Breast epithelium (tissue), 4 donors: ENCODE measurements around the gene PROZ. TPM values are rescaled to one million over a fixed set of nuclear protein-coding genes. Genes with fewer than 3 reads are reported as not detected.

Source experiments
- DNase-seq, 2 donors: peaks; one replicate each; pipeline ENCODE4 v3.0.0-alpha.2; 2019; ENCODE audit warnings: low spot score in 2 of 2
- H3K27ac ChIP-seq, 2 donors: fragments of 200-600 bp; sonication (generic) in 1 of 2; one replicate each; pipeline ENCODE4 v1.5.1; 2016 to 2019; ENCODE audit warnings: mild to moderate bottlenecking in 1 of 2
- H3K27me3 ChIP-seq, 2 donors: fragments of 200-600 bp; sonication (generic) in 1 of 2; one replicate each; pipeline versions ENCODE4 v1.5.1 to v1.6.0; 2017 to 2019; ENCODE audit warnings: control low read depth in 1 of 2, mild to moderate bottlenecking in 1 of 2
- H3K36me3 ChIP-seq: fragments of 200-600 bp; one replicate; pipeline ENCODE4 v1.5.1; 2019
- H3K4me1 ChIP-seq, 2 donors: fragments of 200-600 bp; sonication (generic); one replicate each; pipeline ENCODE4 v1.5.1; 2016 to 2019; ENCODE audit warnings: control low read depth in 1 of 2
- H3K4me3 ChIP-seq, 3 donors: fragments of 200-600 bp; sonication (generic); 1 replicate in 2 of 3; 2 replicates in 1 of 3; pipeline ENCODE4 v1.5.1; 2016 to 2019; ENCODE audit warnings: mild to moderate bottlenecking in 3 of 3, moderate library complexity in 2 of 3
- H3K9me3 ChIP-seq, 2 donors: fragments of 200-600 bp; sonication (generic) in 1 of 2; one replicate each; pipeline ENCODE4 v1.5.1; 2016 to 2019; ENCODE audit warnings: control low read depth in 1 of 2
- POLR2A ChIP-seq: fragments of 450-650 bp; IDR thresholded peaks from one replicate; pipeline ENCODE4 v1.6.1; 2016; ENCODE audit warnings: antibody characterized with exemption, mild to moderate bottlenecking, moderate library complexity
- POLR2AphosphoS5 ChIP-seq, 3 donors: sonication (generic); formaldehyde crosslinking; IDR thresholded peaks; one replicate each; pipeline ENCODE4 v1.6.1; 2017; ENCODE audit warnings: antibody characterized with exemption in 3 of 3
- intact Hi-C: fragments of 100-400 bp; cut with DNase I; formaldehyde crosslinking; loops from one replicate; pipeline ENCODE4 v1.15.1; 2023; ENCODE audit warnings: low total_unique reads
- total RNA-seq, 3 donors: library from RNA; depleted of rRNA; stranded (reverse); fragments of >200 nt; gene quantifications; one replicate each; pipeline ENCODE4 v1.1.0, GENCODE V29; 2016
- TF ChIP-seq, protein P1 (sequence below), 3 donors: fragments of 450-650 bp; IDR thresholded peaks; one replicate each; pipeline ENCODE4 v1.5.1; 2016 to 2017; ENCODE audit warnings: antibody characterized with exemption in 3 of 3, mild to moderate bottlenecking in 3 of 3, moderate library complexity in 3 of 3

Gene PROZ
- total RNA-seq, 3 donors from 2014 or later, result not detected

DNA sequence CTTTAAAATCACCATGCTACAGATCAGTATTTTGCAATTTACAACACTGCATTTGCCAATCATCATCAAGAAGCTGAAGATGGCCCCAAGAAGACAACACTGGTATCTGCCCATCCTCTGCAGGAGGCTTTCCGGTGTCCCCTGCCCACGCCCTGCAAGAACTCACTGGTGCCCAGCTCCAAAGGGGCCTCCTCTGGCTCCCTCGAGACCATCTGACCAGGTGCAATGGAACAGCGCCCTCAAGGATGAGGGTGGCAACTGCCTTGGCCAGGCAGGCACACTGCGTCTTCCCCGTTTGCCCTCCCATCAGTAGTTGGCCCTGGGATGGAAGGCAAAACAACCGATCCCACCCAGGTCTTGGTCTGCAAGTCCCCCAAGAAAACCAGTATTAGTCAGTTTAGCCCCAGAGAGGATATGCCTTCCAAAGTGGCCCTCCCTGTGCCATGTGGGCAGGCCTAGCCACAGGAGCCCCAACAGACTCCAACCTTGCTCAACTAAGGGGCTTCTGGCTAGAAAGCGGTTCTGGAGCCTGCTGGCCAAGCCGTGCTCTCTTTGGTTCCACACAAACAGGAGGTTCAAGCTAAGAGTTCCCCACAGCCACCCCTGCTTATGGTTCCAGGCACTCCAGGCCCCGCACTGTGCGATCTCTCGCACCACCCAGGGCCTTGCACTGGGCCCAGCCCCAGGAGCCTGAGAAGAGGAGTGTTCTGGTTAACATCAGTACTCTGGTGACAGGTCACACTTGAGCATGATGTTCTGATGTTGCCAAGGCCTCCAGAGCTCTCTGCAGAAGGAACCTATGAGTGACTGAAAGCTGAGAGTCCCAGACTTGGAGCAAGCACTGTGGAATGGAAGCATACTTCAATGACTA is 45.3 kb downstream of the PROZ start:
- no peak overlapping the region for H3K27ac ChIP-seq
- no peak overlapping the region for H3K4me3 ChIP-seq
- peaks cover 0 to 11% of the 10 kb centered on the region in 2 donors for H3K4me1 ChIP-seq
- no peaks in the 10 kb centered on the region for H3K9me3 ChIP-seq
- TF ChIP-seq, protein P1, sequence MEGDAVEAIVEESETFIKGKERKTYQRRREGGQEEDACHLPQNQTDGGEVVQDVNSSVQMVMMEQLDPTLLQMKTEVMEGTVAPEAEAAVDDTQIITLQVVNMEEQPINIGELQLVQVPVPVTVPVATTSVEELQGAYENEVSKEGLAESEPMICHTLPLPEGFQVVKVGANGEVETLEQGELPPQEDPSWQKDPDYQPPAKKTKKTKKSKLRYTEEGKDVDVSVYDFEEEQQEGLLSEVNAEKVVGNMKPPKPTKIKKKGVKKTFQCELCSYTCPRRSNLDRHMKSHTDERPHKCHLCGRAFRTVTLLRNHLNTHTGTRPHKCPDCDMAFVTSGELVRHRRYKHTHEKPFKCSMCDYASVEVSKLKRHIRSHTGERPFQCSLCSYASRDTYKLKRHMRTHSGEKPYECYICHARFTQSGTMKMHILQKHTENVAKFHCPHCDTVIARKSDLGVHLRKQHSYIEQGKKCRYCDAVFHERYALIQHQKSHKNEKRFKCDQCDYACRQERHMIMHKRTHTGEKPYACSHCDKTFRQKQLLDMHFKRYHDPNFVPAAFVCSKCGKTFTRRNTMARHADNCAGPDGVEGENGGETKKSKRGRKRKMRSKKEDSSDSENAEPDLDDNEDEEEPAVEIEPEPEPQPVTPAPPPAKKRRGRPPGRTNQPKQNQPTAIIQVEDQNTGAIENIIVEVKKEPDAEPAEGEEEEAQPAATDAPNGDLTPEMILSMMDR (IDR thresholded peaks at IDR 0.05), result no peak
- no peak for TF ChIP-seq POLR2AphosphoS5 (IDR thresholded peaks at IDR 0.05)
- no peak for TF ChIP-seq POLR2A
- no peaks in the 10 kb centered on the region for H3K27me3 ChIP-seq
- intact Hi-C loops, result no loop called here
- no peak for DNase-seq
- H3K36me3 ChIP-seq, result no peaks in the 10 kb centered on the region

DNA sequence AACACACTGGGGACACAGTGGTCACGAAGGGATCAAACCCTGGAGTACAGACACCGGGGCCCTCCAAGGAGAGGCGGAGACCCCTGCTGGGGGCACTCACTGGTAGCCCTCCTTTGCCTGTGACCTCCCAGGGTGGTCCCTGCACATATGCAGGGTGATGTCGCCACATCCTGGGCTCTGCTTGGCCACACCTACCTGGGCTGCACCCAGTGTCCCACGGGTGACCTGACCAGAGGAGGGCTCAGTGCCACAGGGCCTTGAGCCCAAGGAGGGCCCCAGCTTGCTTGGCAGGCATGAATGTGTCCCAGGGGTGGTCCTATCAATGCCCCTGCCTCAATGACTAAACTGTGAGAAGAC is 45.9 kb downstream of the PROZ start:
- H3K36me3 ChIP-seq, result no peaks in the 10 kb centered on the region
- H3K4me1 ChIP-seq, result peaks cover 0 to 11% of the 10 kb centered on the region in 2 donors
- no peaks in the 10 kb centered on the region for H3K27me3 ChIP-seq
- no peaks in the 10 kb centered on the region for H3K9me3 ChIP-seq
- intact Hi-C loops, result no loop called here
- TF ChIP-seq POLR2A (no peak), POLR2AphosphoS5 (IDR thresholded peaks at IDR 0.05) (no peak)
- TF ChIP-seq, protein P1 (IDR thresholded peaks at IDR 0.05), result no peak
- DNase-seq, result no peak
- H3K27ac ChIP-seq, result no peak overlapping the region
- H3K4me3 ChIP-seq, result no peak overlapping the region

DNA sequence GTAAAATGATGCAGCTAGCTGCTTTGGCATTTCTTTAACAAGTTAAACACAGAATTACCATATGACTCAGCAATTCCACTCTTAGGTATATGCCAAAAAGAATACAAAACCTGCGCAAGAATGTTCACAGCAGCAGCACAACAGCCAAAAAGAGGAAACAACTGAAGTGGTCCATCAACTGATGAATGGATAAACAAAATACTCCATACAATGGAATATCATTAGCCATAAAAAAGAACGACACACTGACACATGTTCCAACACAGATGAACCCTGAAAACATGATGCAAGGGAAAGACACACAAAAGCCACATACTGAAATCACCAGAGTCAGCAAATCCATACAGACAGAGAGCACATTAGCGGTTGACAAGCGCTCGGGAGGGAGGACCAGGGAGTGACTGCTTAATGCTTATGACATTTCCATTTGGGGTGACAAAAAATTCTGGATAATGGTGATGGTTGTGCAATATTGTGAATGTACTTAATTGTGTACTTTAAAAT is 47.0 kb downstream of the PROZ start:
- H3K4me3 ChIP-seq, result no peak overlapping the region
- no peak for TF ChIP-seq POLR2A
- no peak for TF ChIP-seq POLR2AphosphoS5 (IDR thresholded peaks at IDR 0.05)
- TF ChIP-seq, protein P1 (IDR thresholded peaks at IDR 0.05), result no peak
- intact Hi-C loops, result no loop called here
- H3K27ac ChIP-seq, result no peak overlapping the region
- no peak for DNase-seq
- H3K36me3 ChIP-seq, result no peaks in the 10 kb centered on the region
- no peaks in the 10 kb centered on the region for H3K27me3 ChIP-seq
- H3K4me1 ChIP-seq, result peaks cover 0 to 11% of the 10 kb centered on the region in 2 donors
- no peaks in the 10 kb centered on the region for H3K9me3 ChIP-seq

DNA sequence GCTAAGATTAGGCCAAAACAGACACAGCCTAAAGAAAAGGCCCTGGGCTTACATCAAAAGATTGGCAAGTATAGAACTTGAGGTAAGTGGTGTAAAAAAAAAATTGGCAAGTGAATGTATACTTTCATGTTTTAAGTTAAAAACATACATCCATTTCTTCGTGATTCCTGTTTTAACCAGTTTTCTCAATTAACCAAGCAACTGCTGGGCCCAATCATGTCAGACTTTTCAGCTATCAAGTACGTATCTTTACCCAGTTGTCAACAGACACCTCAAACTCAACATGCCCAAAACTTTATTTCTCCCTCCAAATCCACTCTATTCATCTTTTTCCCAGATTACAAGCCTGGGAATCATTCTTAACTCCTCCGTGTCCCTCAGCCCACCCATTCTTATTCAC is 49.0 kb downstream of the PROZ start:
- no peaks in the 10 kb centered on the region for H3K36me3 ChIP-seq
- TF ChIP-seq POLR2A (no peak), POLR2AphosphoS5 (IDR thresholded peaks at IDR 0.05) (no peak)
- TF ChIP-seq, protein P1 (IDR thresholded peaks at IDR 0.05), result no peak
- no peaks in the 10 kb centered on the region for H3K9me3 ChIP-seq
- peaks cover 0 to 11% of the 10 kb centered on the region in 2 donors for H3K4me1 ChIP-seq
- H3K4me3 ChIP-seq, result peak overlapping the region; percentile 88 to 98 (median 97)
- DNase-seq, result no peak
- no peaks in the 10 kb centered on the region for H3K27me3 ChIP-seq
- peak overlapping the region; percentile 96 to 98 for H3K27ac ChIP-seq
- intact Hi-C loops, result no loop called here

DNA sequence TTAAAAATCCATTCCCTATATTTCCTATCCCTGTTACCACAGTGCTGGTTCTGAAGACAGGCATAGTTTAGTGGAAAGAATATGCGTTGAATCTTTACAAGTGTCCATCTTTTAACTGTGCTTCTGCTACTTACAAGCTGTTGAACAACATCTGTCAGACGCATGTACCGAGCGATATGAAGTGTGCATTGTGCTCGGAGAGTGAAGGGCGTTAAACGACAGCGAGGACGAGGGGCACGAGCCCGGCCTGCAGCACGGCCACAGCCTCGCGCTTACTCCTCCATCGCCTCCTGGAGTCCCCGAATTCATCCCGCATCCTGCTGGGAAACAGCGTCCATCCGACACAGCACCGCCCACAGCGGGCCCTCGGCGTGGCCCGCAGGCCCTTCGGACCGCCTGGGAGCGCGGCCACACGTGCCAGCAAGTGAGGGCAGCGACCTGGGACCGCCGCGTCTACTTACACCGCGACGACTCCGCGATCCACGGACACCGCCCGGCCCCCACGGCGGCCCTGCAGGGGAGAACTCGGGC is 49.5 kb downstream of the PROZ start:
- no peak for DNase-seq
- Histone ChIP-seq H3K27me3 (no peaks in the 10 kb centered on the region), H3K4me3 (peak overlapping the region; percentile 88 to 98 (median 97)), H3K9me3 (no peaks in the 10 kb centered on the region), H3K27ac (peak overlapping the region; percentile 96 to 98), H3K4me1 (peaks cover 0 to 11% of the 10 kb centered on the region in 2 donors), H3K36me3 (no peaks in the 10 kb centered on the region)
- TF ChIP-seq POLR2AphosphoS5 (IDR thresholded peaks at IDR 0.05), result no peak
- no peak for TF ChIP-seq POLR2A
- TF ChIP-seq, protein P1 (IDR thresholded peaks at IDR 0.05), result no peak
- intact Hi-C loops, result no loop called here
